ENCODE data around the gene IGF1. TPM values are rescaled to one million over a fixed set of nuclear protein-coding genes. Genes with fewer than 3 reads are reported as not detected.

Gene IGF1
- total and polyA plus RNA-seq, 9 of the 15 experiments (the other 6 are each of a cell fraction or from before 2014, with no cell fraction given): 3.7 to 13.9 (median 4.5) TPM

- intact Hi-C loops (cut with micrococcal nuclease) (loop anchor here (2.0 kb wide), 1 partner anchor 34 kb away; no protein-coding TSS in a partner anchor), in situ Hi-C loops (cut with MboI) (loop anchor here (25.0 kb wide), 1 partner anchor 537 kb away; no protein-coding TSS in a partner anchor)
- H3K4me2 ChIP-seq (ENCODE audit: insufficient read depth, low read length): no peak overlapping the region; the same call in 1 of the 2 replicates
- peaks cover 4 to 33% of the 10 kb centered on the region in 2 experiments; a peak in 4 of 5 replicates for H3K4me1 ChIP-seq (replicated peaks in 1 of 2; ENCODE audit: control insufficient read depth in 2 of 2, insufficient read depth in 2 of 2, low read length in 2 of 2)
- H3K9me3 ChIP-seq (replicated peaks; ENCODE audit: control insufficient read depth, insufficient read depth, low read depth, low read length): no peaks in the 10 kb centered on the region
- peak overlapping the region; percentile 53; the same call in 2 of the 3 replicates for H3K27ac ChIP-seq (ENCODE audit: extremely low read depth, low read depth, low read length)
- no peak overlapping the region; the same call in 1 of the 2 replicates for H2AFZ ChIP-seq (ENCODE audit: low read depth, low read length)
- H3K4me3 ChIP-seq: no peak overlapping the region
- ChIA-PET CTCF (ENCODE audit: low intra/inter-chr PET ratio) (no interaction called here), POLR2A (interaction anchor here (0.5 to 1.0 kb wide), 3 partner anchors 9 to 145 kb away, joined by 3 read pairs; no protein-coding TSS in a partner anchor)
- peak; percentile 86 for ATAC-seq
- no peaks in the 10 kb centered on the region for H3K79me2 ChIP-seq (ENCODE audit: control insufficient read depth, insufficient read depth, low read length)
- no peaks in the 10 kb centered on the region for H4K20me1 ChIP-seq (replicated peaks; ENCODE audit: control insufficient read depth, insufficient read depth, low read length)
- no peaks in the 10 kb centered on the region for H3K9me1 ChIP-seq (ENCODE audit: control insufficient read depth, insufficient read depth, low read length)
- no TSS peak for BruUV-seq (replicated peaks)
- FAIRE-seq: peak; percentile 91
- H3K36me3 ChIP-seq (ENCODE audit: control insufficient read depth, insufficient read depth, low read length): 0 out of 3 replicates have a peak, but pooled peaks cover 2% of the 10 kb centered on the region
- no peak overlapping the region for H3K9ac ChIP-seq (ENCODE audit: insufficient read depth in 1 of 2, low read depth in 2 of 2, low read length in 2 of 2)
- H3K27me3 ChIP-seq (ENCODE audit: control insufficient read depth in 2 of 2, insufficient read depth in 2 of 2, low read length in 2 of 2): no peaks in the 10 kb centered on the region
- DNase-seq (ENCODE audit: extremely low read depth in 1 of 4, low spot score in 3 of 4): peak; percentile 55 to 83 (median 70)
- WGBS (ENCODE audit: insufficient coverage, low coverage, missing lambda C conversion rate): 0% methylated on average over 3 of the region's 3 CpGs
- TF ChIP-seq SRSF1 (IDR thresholded peaks at IDR 0.05; ENCODE audit: low read depth, low read length): no peak
- no peak for TF ChIP-seq ATF1 (CRISPR knock-in tag; IDR thresholded peaks at IDR 0.05)
- peak; percentile 34; the same call in 1 of the 2 replicates for TF ChIP-seq ATF1 (tag; IDR thresholded peaks at IDR 0.05)
- TF ChIP-seq ATF3 (IDR thresholded peaks at IDR 0.05): peak; percentile 99
- TF ChIP-seq ATF3 (CRISPR knock-in tag; conservative IDR thresholded peaks at IDR 0.05): no peak; the same call in 1 of the 2 replicates
- peak in 1 of 2 experiments; percentile 22; a peak in 2 of 4 replicates for TF ChIP-seq RAD21 (CRISPR knock-in tag; conservative IDR thresholded peaks at IDR 0.05 in 1 of 2, IDR thresholded peaks at IDR 0.05 in 1 of 2)
- peak; percentile 52 for TF ChIP-seq NCOR1 (IDR thresholded peaks at IDR 0.05)
- peak; percentile 29; the same call in 1 of the 2 replicates for TF ChIP-seq MYNN (IDR thresholded peaks at IDR 0.05)
- TF ChIP-seq MYNN (CRISPR knock-in tag; IDR thresholded peaks at IDR 0.05): no peak
- no peak for TF ChIP-seq FOXO4 (CRISPR knock-in tag; IDR thresholded peaks at IDR 0.05)
- TF ChIP-seq GTF2F1 (IDR thresholded peaks at IDR 0.05; ENCODE audit: low read depth, low read length): no peak
- TF ChIP-seq FOSL1 (tag; conservative IDR thresholded peaks at IDR 0.05): peak; percentile 98
- TF ChIP-seq JUND (IDR thresholded peaks at IDR 0.05; ENCODE audit: borderline replicate concordance, low read depth, low read length): peak; percentile 99
- TF ChIP-seq JUND (tag; IDR thresholded peaks at IDR 0.05; ENCODE audit: borderline replicate concordance, low read depth, low read length): peak; percentile 99
- 0 out of 2 replicates have a peak, but pooled peaks have one; percentile 37 for TF ChIP-seq GATAD2B (IDR thresholded peaks at IDR 0.05; ENCODE audit: borderline replicate concordance)
- TF ChIP-seq C11orf30 (IDR thresholded peaks at IDR 0.05; ENCODE audit: low read depth): 0 out of 2 replicates have a peak, but pooled peaks have one; percentile 9
- peak; percentile 74 to 80 for TF ChIP-seq KDM1A (IDR thresholded peaks at IDR 0.05)
- TF ChIP-seq EHMT2 (IDR thresholded peaks at IDR 0.05): peak; percentile 66; the same call in 1 of the 2 replicates
- no peak for TF ChIP-seq HSF4 (CRISPR knock-in tag; IDR thresholded peaks at IDR 0.05; ENCODE audit: borderline replicate concordance)
- TF ChIP-seq CREM (IDR thresholded peaks at IDR 0.05; ENCODE audit: low read depth): 0 out of 2 replicates have a peak, but pooled peaks have one; percentile 24
- TF ChIP-seq PTBP1 (IDR thresholded peaks at IDR 0.05; ENCODE audit: low read depth, low read length): no peak
- peak; percentile 83 for TF ChIP-seq SMAD4 (CRISPR knock-in tag; conservative IDR thresholded peaks at IDR 0.05)
- TF ChIP-seq STAT5A (IDR thresholded peaks at IDR 0.05; ENCODE audit: borderline replicate concordance, low read length): peak; percentile 82
Measured at GRCh38 chr12:102474438-102475064, 5.8 kb downstream of the IGF1 start.

Measured in K562 (cell line).